Panc1 (cell line): ENCODE data around the gene CLCF1.

Source experiments
- CTCF ChIP-seq: fragments of 450-650 bp; IDR thresholded peaks from 2 replicates; pipeline ENCODE4 v1.5.1; 2017; ENCODE audit warnings: mild to moderate bottlenecking
- SIN3A ChIP-seq: IDR thresholded peaks from 2 replicates; pipeline ENCODE4 v1.6.1; 2012; ENCODE audit warnings: low read depth, mild to moderate bottlenecking, low read length, moderate library complexity, borderline replicate concordance; ENCODE audit not compliant: insufficient read depth
- TCF7L2 ChIP-seq: IDR thresholded peaks from 2 replicates; pipeline ENCODE4 v1.6.1; 2011; ENCODE audit warnings: mild to moderate bottlenecking, low read depth, low read length, inconsistent platforms

- TF ChIP-seq CTCF (no peak), TCF7L2 (no peak), SIN3A (no peak)
Measured at GRCh38 chr11:67410369-67410831, 37.0 kb upstream of the CLCF1 start.
